LNCaP clone FGC (cell line): Measurements from ENCODE around the gene GRM8.

Source experiments
- DNase-seq: peaks from one replicate; pipeline ENCODE4 v3.0.0-alpha.2; 2011; ENCODE audit warnings: low read depth
- H3K4me3 ChIP-seq: 2 replicates; pipeline ENCODE4 v1.5.1; 2011; ENCODE audit warnings: mild to moderate bottlenecking, low read depth, low read length, control low read depth
- TF ChIP-seq, protein P1 (sequence below): IDR thresholded peaks from 2 replicates; pipeline ENCODE4 v1.5.1; 2012; ENCODE audit warnings: mild to moderate bottlenecking; ENCODE audit not compliant: control insufficient read depth, insufficient read depth; ENCODE audit errors: extremely low read depth

Gene GRM8

DNA sequence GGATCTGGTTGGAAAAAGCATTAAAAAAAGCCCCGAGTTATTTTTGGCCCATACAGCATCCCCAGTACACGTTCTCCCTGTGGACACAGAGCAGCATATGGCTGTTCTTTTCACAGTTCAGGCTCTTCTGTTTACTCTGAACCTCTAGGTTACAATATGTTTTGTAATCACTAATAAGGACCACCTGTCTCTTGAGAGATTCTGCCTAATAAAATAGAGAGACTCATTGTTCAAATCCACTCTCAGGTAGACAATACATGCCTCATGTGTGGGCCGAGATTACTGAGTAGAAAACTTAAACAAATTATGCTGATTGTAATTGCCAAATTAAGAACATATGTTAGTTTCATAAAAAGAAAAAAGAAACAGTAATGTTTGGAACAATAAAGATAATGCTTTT is 647.7 kb downstream of the GRM8 start:
- no peak for DNase-seq
- TF ChIP-seq, protein P1, sequence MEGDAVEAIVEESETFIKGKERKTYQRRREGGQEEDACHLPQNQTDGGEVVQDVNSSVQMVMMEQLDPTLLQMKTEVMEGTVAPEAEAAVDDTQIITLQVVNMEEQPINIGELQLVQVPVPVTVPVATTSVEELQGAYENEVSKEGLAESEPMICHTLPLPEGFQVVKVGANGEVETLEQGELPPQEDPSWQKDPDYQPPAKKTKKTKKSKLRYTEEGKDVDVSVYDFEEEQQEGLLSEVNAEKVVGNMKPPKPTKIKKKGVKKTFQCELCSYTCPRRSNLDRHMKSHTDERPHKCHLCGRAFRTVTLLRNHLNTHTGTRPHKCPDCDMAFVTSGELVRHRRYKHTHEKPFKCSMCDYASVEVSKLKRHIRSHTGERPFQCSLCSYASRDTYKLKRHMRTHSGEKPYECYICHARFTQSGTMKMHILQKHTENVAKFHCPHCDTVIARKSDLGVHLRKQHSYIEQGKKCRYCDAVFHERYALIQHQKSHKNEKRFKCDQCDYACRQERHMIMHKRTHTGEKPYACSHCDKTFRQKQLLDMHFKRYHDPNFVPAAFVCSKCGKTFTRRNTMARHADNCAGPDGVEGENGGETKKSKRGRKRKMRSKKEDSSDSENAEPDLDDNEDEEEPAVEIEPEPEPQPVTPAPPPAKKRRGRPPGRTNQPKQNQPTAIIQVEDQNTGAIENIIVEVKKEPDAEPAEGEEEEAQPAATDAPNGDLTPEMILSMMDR: no peak
- H3K4me3 ChIP-seq: no peak overlapping the region

DNA sequence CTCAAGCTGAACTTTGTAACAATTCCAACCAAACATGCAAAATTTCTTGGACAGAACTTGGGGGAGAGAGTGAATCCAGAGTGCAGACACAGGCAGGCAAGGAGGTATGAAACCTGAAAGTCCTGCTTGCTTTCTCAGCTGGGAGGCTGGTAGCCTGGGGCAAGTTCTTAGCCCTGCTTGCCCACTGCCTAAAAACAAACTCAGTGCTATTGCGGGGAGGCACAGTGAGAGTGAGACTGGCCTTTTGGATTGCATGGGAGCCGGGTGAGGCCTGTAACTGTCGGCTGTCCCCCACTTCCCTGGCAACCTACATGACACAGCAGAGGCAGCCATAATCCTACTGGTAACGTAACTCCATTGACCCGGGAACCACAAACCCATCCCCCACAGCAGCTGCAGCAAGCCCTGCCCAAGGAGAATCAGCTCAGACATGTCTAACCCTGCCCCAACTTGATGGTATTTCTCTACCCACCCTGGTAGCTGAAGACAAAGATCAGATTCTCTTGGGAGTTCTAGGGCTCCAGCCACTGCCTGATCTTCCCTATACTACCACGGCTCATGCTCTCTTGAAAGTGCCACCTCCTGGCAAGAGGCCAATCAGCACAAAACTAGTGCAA is 663.6 kb downstream of the GRM8 start:
- no peak for DNase-seq
- TF ChIP-seq, protein P1: no peak
- no peak overlapping the region for H3K4me3 ChIP-seq

DNA sequence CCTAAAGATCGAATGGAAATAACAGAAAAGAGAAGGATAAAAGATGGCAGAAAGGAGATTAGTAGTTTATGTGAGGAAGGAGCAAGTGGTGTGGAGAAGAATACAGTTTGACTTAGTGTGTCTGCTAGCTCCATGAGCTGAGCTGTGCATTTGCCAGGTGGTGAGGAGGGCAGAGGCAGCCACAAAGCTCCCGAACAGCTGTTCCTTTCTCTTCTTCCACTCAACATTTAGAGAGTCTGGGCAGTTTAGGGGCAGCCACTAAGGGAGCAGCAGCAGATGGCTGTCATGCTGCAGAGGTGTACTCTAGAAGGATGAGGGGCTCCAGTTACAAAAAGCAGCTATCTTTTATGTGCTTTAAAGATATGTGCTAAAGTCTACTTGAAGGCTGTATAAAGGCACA is 674.4 kb downstream of the GRM8 start:
- TF ChIP-seq, protein P1: no peak
- H3K4me3 ChIP-seq: no peak overlapping the region
- no peak for DNase-seq

DNA sequence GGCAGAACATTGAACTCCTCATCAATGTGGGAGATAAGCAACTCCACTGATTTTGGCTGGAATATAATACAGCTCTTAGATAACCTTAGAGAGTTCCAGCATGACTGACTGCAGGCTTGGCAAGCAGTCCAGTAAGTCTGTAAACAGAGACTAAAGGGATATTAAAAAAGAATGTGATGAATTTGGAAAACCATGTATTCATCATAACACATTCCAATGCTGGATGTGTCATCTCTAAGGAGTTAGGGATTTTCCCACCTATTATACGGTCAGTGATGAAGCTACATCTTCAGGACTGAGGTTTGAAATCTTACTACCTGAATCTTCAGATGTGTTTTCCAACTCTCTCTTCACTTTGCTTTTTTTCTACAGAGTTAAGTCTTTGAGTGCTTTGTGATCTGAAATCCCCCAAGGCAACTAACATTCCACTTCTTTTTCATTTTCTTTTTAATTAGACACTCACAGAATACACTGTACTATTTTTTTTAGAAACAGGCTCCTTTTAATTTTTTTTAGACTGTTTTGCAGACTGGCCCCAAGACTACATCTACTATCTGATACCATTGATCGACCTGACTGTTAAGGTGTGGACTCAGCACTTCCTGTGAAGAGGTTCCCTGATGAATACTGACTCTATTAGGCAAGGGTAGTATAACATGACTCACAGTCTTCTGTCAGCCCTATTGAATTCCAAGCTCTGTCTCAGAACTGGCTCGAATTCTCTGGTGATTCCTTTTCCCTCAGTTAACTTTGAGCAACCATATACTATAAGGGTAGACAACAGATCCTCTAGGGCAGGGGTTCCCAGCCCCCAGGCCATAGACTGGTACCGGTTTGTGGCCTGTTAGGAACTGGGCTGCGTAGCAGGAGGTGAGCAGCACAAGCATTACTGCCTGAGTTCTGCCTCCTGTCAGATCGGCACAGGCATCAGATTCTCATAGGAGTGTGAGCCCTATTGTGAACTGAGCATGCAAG is 678.2 kb downstream of the GRM8 start:
- TF ChIP-seq, protein P1: no peak
- no peak for DNase-seq

DNA sequence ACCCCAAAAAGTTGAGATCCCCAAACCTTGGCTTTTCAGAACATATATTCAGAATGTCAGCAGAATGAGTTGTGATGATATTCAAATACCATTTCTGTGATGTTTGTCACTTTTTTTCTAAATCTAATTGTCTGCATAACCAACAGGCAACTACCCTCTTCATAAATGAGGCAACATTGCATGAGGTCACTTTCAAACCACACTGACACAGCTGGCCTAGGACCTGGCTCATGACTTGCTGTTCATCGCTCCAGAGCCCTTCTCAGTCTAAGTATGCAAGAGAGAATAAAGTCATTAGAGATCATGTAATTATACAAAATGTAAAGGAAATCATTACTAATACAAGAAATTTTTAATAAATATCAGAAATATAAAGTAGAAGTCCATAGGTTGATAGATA is 681.9 kb downstream of the GRM8 start:
- no peak overlapping the region for H3K4me3 ChIP-seq
- TF ChIP-seq, protein P1: no peak
- DNase-seq: no peak

More for the DNA sequence above, 678.2 kb downstream of the GRM8 start:
- H3K4me3 ChIP-seq: no peak overlapping the region

DNA sequence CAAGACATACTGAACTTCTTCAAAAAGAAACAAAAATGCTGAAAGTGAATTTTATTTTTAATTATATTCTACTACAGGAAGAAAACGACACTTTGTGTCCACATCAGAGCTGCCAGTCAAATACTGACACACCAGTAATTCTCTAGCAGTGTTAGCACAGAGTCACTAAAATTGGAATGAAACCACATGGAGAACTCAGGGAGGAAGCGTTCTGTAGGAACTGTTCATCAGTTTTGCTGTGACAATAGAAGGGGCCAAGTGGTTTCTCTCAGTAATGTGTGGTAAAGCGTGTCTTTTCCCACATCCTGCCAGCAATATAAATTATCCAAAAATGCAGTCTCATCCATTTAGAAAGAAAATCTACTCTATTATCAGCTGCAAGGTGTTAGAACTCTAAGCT is 683.3 kb downstream of the GRM8 start:
- TF ChIP-seq, protein P1: no peak
- no peak for DNase-seq
- no peak overlapping the region for H3K4me3 ChIP-seq
